ENCODE measurements around the gene EXTL2.

DNA sequence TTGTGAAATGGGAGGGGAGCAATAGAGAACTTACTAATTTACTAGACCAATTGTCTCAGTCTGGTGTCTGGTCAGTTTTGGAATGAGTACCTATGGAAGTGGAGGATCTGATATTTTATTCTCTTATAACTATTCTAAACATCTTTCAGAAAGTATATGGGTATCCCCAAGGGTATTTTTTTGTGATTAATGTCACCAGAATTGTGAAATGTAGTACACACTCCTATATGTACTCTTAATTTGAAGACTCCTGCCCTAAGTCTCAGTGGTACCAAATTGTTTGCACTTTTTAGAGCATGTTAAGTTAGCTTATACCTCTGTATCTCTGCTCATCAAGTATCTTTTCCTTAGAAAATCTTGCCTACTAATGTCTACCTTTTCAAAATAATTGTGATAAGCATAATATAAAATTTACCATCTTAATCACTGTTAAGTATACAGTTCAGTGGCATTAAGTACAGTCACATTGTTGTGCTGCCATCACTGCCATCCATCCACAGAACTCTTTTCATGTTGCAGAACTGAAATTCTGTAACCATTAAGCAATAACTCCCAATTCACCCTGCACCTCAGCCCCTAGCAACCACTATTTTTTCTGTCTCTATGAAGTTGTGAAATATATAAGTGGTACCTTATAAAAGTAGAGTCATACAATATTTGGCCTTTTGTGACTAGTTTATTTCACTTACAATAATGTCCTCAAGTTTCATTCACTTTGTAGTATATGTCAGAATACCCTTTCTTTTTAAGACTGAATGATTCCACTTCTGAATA, 41.7 kb upstream of the EXTL2 start:
- TF ChIP-seq ZNF138 (tag by site-specific recombination; IDR thresholded peaks at IDR 0.05; ENCODE audit: borderline replicate concordance) (no peak), ZNF302 (tag by site-specific recombination; IDR thresholded peaks at IDR 0.05; ENCODE audit: low read depth) (no peak), ZNF2 (tag by site-specific recombination; IDR thresholded peaks at IDR 0.05) (no peak), TCF7L2 (IDR thresholded peaks at IDR 0.05; ENCODE audit: borderline replicate concordance, low read depth, low read length) (no peak), ZNF221 (tag by site-specific recombination; IDR thresholded peaks at IDR 0.05; ENCODE audit: borderline replicate concordance) (no peak)
- TF ChIP-seq, protein P1, sequence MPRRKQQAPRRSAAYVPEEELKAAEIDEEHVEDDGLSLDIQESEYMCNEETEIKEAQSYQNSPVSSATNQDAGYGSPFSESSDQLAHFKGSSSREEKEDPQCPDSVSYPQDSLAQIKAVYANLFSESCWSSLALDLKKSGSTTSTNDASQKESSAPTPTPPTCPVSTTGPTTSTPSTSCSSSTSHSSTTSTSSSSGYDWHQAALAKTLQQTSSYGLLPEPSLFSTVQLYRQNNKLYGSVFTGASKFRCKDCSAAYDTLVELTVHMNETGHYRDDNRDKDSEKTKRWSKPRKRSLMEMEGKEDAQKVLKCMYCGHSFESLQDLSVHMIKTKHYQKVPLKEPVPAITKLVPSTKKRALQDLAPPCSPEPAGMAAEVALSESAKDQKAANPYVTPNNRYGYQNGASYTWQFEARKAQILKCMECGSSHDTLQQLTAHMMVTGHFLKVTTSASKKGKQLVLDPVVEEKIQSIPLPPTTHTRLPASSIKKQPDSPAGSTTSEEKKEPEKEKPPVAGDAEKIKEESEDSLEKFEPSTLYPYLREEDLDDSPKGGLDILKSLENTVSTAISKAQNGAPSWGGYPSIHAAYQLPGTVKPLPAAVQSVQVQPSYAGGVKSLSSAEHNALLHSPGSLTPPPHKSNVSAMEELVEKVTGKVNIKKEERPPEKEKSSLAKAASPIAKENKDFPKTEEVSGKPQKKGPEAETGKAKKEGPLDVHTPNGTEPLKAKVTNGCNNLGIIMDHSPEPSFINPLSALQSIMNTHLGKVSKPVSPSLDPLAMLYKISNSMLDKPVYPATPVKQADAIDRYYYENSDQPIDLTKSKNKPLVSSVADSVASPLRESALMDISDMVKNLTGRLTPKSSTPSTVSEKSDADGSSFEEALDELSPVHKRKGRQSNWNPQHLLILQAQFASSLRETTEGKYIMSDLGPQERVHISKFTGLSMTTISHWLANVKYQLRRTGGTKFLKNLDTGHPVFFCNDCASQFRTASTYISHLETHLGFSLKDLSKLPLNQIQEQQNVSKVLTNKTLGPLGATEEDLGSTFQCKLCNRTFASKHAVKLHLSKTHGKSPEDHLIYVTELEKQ (tag by site-specific recombination; IDR thresholded peaks at IDR 0.05; ENCODE audit: borderline replicate concordance) = no peak
- TF ChIP-seq, protein P2, sequence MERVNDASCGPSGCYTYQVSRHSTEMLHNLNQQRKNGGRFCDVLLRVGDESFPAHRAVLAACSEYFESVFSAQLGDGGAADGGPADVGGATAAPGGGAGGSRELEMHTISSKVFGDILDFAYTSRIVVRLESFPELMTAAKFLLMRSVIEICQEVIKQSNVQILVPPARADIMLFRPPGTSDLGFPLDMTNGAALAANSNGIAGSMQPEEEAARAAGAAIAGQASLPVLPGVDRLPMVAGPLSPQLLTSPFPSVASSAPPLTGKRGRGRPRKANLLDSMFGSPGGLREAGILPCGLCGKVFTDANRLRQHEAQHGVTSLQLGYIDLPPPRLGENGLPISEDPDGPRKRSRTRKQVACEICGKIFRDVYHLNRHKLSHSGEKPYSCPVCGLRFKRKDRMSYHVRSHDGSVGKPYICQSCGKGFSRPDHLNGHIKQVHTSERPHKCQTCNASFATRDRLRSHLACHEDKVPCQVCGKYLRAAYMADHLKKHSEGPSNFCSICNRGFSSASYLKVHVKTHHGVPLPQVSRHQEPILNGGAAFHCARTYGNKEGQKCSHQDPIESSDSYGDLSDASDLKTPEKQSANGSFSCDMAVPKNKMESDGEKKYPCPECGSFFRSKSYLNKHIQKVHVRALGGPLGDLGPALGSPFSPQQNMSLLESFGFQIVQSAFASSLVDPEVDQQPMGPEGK (tag by site-specific recombination; IDR thresholded peaks at IDR 0.05) = no peak
